ENCODE results near the gene GDAP2.

DNA sequence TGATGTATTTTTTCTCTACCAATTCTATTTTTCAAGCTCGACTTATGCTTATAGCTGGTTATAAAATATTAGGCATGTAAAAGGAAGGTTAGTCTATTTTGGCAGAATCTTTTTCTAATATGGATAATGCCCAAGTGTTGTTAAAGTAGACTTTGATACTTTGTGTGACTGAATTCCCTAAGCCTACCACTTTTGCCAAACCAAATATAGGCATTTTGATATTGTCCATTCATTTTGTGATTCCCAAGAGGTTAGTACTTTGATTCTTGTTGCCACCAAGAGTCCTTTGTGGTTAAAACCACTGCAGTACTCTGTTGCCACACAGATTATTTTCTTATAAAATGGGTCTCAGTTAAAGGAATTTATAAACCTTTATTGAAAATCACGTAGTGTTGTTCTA lies 4.3 kb upstream of the GDAP2 start:
- TF ChIP-seq, protein P1, sequence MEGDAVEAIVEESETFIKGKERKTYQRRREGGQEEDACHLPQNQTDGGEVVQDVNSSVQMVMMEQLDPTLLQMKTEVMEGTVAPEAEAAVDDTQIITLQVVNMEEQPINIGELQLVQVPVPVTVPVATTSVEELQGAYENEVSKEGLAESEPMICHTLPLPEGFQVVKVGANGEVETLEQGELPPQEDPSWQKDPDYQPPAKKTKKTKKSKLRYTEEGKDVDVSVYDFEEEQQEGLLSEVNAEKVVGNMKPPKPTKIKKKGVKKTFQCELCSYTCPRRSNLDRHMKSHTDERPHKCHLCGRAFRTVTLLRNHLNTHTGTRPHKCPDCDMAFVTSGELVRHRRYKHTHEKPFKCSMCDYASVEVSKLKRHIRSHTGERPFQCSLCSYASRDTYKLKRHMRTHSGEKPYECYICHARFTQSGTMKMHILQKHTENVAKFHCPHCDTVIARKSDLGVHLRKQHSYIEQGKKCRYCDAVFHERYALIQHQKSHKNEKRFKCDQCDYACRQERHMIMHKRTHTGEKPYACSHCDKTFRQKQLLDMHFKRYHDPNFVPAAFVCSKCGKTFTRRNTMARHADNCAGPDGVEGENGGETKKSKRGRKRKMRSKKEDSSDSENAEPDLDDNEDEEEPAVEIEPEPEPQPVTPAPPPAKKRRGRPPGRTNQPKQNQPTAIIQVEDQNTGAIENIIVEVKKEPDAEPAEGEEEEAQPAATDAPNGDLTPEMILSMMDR (IDR thresholded peaks at IDR 0.05) = no peak
- no peak for TF ChIP-seq POLR2A (IDR thresholded peaks at IDR 0.05)

All from body of pancreas (tissue), 4 donors.